Stimulated activated CD4-positive, alpha-beta T cell treated with anti-CD3 and anti-CD28 coated beads, Interleukin-15, amount 100 ng/mL, for 1 hour (primary cell): ENCODE results near the gene ATP5ME.
"Not testable (repeated sequence)": the region's sequence is repeated elsewhere in the genome, so short reads cannot be mapped to it uniquely, and the experiment has no call there.

Source experiments
- DNase-seq, 2 donors: peaks; one replicate each; pipeline ENCODE4 v3.0.0-alpha.2; 2020; ENCODE audit warnings: low read depth in 1 of 2, low spot score in 1 of 2

The ATP5ME gene

GRCh38 chr4:705278-706082 lies 31.4 kb upstream of the ATP5ME start, which contains the start of gene PCGF3:
PCGF3 (plus strand) TSS chr4:705832; CDS start chr4:733681, 27,849 bp downstream.
- DNase-seq, result peak; percentile 94 to 98

DNA sequence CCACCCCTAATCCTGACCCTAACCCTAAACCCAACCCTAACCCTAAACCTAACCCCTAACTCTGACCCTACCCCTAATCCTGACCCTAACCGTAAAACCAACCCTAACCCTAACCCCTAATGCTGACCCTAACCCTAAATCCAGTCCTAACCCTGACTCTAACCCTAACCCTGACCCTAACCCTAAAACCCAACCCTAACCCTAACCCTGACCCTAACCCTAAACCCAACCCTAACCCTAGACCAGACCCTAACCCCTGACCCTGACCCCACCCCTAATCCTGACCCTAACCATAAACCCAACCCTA lies 30.8 kb upstream of the ATP5ME start:
- DNase-seq, result no peak

GRCh38 chr4:704198-704891 lies 30.3 kb upstream of the ATP5ME start:
- no peak for DNase-seq

- DNase-seq, result no peak
Measured at GRCh38 chr4:703336-704197, 29.5 kb upstream of the ATP5ME start.

DNA sequence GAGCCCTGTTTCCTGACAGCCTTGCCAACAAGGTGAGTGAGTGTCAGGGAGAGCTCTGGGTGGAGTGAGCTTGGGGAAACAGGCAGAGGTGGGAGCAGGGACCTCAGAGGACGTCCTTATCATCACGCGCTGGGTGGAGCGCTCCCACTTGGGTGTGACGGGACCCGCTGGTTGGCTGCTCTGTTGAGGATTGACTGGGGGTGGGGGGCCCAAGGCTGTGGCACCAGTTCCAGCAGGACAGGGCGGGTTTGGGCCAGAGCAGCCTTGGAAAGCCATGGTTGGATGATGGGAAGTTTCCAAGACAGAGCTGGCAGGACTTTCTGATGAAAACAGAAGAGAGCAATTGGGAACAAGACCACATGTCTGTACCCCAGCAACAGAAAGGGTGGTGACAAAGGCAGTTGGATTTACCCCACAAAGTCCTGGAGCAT lies 28.6 kb upstream of the ATP5ME start:
- DNase-seq, result no peak

- no peak for DNase-seq
Measured at GRCh38 chr4:700587-701264, 26.6 kb upstream of the ATP5ME start.

- DNase-seq, result no peak
Measured at GRCh38 chr4:699816-700580, 25.9 kb upstream of the ATP5ME start.

GRCh38 chr4:694341-694940 lies 20.4 kb upstream of the ATP5ME start:
- not testable (repeated sequence) for DNase-seq

DNA sequence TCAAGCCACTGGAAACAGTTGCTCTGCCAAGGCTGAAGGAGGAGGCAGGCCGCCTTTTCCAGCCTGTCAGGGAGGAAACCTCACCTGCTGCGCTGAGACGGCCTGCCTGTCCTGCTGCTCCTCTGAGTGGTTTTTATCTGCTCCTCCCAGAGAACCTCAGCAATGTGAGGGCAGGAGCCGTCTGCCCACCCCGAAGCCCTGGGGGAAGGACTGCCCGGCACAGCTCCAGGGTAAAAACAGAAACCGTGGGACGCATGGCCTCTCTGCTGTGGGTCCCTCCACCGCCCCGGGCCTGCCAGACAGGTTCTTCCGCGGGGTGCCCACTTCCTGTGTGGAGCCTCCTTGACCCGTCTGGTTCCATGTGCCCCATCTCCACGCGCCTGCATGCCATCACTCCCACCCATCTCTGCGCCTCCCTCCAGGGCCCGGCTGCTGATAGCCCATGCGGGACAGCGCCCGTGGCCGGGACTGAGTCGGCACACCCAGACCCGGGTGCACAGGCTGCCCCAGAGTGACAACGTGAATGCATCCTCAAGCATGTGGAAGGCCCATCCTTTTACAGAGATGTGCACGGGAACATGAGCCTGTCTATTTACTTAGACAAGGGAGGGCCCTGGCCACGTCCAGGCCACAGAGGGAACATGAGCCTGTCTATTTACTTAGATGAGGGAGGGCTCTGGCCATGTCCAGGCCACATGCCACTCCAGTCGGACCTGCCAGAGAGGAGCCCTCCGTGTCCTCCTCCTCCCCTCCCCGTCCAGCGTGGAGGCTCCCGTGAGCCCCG lies 18.9 kb upstream of the ATP5ME start:
- DNase-seq, result no peak

GRCh38 chr4:689723-690122 lies 15.6 kb upstream of the ATP5ME start:
- no peak for DNase-seq

DNA sequence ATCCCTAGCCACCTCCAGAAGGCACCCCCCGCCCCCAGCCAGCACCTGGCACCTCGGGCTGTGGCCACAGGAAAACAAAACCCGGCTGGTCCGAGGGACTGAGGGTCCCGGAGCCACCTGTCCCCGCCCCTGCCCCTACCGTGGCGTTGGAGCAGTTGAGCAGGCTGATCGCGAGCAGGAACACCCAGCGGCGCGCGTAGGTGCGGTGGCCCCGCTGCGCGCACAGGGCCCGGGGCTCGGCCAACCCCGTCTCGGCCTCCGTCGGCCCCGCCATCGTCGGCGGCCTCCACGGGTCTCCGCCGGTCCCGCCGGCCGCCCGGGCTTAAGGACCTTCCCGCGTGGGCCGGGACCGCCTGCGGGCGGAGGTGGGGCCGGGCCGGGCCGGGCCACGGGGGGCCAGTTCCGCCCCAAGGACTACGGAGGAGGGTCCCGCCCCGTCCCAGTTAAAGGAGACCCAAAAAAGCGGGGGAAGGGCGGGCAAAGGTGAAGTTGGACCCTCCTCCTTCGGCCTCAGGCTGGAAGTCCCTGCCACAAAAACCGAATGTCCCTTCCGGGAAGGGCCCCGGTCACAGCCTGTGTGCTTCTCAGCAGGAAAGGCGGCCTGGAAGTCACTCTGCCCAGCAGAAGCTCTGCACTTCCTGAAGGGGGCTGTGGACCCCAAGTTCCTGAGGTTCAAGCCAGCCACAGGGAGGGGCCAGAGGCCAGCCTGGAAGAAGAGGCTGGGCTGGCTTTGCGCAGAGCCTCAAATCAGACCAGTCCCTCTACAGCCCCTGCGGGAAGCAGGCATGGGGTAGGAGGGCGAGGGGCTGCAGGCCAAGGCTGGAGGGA lies 15.0 kb upstream of the ATP5ME start, which contains the start of gene SLC49A3:
Gene SLC49A3 (minus strand): TSS at position 298 of the 828 bp plus-strand sequence. CDS start 24 bp downstream, at position 274.
- DNase-seq, result no peak

GRCh38 chr4:687971-688853 lies 14.1 kb upstream of the ATP5ME start:
- no peak for DNase-seq

DNA sequence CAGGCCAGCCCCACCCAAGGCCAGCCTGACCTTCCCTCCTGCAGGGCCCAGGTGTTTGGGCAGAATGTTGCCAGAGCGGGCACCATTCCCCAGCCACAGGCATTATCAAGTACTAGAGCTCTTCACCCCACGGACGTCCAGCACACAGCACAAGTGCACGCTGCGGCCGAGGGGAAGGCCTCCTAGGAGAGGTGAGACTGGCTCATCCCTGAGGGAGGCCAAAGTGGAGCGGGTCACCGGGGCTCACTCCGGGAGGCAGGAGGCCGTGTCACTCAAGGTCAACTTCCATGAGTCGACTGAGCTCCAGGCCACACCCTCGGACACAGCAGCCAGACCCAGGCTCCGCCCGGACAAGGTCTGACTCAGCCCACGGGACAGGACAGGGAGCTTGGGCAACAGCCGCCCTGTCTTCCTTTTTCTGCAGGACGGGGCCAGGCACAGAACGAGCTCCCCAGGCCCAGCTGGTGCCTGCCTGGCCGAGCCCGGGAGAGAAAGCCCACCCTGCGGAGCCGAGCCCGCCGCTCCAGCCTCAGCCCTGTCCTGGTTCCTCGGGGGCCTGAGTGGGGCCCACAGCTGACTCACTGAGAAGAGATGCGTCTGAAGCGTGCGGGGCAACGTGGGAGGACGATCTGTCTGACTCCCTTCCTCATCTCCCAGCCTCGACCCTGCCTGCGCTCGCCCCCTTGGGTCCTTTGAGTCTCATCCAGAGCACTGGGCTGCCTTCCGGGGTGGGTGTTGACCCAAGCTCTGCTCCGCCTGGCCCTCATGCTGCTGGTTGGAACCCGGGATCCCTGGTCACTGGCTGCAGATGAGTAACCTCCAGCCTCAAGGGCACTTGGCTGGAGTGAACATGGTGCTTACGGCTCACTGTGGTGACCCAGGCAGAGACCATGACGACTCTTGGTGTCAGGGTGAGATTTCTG lies 13.2 kb upstream of the ATP5ME start:
- no peak for DNase-seq

GRCh38 chr4:686413-687040 lies 12.5 kb upstream of the ATP5ME start:
- no peak for DNase-seq

DNA sequence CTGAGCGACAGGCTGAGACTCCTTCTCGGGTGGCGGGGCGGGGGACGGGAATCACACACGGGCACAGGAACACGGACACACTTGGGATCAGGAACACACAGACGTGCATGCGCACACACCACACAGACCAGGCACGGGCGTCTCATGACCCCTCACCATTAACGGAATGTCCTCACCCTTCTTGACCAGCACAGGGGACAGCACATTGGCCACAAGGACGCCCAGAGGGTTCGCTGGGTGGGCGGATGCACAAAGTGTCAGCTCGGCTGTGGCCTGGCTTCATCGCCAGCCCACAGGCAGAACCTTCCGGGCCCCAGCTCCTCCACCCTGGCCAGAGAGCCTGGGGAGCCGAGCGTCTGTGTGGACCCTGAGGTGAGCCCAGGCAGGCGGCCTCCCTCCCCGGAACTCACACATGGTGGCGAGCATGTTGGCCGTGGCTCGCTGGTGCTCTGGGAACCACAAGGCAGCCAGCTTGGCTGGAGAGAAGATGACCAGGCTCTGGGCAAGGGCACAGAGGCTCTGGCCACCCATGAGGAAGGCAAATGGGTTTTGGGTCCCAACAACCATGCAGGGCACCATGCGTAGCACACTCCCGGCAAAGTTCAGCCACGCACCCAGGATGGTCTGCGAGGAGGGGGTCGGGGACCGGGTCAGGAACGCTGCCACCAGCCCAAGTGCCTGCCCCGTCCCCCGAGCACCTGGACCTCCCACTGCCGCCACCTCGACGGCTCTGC lies 11.8 kb upstream of the ATP5ME start:
- no peak for DNase-seq
